Stimulated activated CD8-positive, alpha-beta memory T cell treated with anti-CD3 and anti-CD28 coated beads, Interleukin-12 subunit alpha, Interleukin-12 subunit beta, amount 100 ng/mL, for 24 hours (primary cell): ENCODE measurements around the gene ABTB2.
"Not testable (repeated sequence)": the region's sequence is repeated elsewhere in the genome, so short reads cannot be mapped to it uniquely, and the experiment has no call there.

Source experiments
- DNase-seq: peaks from one replicate; pipeline ENCODE4 v3.0.0-alpha.2; 2020; ENCODE audit errors: extremely low read depth

ABTB2 gene

DNA sequence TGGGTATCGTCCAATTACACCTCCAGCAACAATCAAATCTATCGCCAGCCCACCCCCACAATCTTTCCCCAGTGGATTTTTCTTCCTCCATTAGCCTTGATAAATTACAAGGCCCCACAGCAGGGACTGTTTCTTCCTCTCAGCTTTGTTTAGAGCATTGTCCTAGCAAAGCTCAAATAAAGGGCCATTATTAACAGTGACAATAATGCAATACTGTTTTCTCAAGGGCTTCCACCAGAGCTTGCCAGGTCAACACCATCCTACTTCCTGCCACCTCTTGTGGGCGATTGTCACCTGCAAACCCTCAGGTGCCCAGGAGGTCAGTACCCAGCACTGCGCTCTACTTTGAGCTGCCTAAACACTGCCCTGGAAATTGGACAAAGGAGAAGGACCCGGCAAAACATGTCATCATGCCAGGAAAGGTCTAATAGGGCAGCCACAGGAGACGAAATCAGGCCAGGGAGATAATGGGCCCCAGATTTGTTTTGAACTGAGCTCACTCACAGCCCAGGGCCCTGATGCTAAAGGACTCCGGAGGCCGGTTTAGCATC lies 95.2 kb downstream of the ABTB2 start:
- DNase-seq, result no peak

DNA sequence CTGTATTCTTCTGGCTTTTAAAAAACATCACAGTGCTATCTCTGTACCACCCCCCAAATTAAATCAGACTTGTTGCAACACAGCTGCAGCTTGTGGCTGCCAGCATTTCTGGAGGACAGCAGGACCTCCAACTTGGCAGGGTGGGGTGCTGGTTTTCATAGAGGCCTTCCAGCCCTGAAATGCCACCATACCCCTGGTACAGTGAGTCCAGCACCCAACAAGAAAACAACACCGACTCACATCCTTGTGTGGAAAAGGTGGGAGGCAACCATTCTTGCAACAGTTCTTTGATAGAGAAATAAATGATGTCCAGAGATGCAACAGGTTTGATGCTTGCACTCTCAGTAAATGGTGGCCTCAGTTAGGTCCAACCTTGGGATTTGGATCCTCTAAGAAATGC lies 96.0 kb downstream of the ABTB2 start:
- no peak for DNase-seq

DNA sequence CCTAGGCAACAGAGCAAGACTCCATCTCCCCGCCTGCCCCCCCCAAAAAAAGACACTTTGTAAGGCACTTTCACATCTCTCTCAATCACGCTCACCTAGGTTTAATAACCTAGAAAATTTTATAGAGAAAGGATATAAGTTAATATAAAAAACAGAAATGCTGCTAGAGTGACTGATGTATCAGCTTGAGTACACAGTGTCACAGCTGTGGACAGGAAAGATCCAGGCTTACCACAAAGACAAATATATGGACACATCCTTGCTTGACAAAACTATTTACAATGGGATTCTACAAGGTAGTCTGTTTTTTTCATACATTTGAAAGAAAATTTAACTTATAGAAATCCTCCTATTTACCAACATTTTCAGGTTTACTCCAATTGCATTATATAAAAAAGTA lies 96.7 kb downstream of the ABTB2 start:
- no peak for DNase-seq

DNA sequence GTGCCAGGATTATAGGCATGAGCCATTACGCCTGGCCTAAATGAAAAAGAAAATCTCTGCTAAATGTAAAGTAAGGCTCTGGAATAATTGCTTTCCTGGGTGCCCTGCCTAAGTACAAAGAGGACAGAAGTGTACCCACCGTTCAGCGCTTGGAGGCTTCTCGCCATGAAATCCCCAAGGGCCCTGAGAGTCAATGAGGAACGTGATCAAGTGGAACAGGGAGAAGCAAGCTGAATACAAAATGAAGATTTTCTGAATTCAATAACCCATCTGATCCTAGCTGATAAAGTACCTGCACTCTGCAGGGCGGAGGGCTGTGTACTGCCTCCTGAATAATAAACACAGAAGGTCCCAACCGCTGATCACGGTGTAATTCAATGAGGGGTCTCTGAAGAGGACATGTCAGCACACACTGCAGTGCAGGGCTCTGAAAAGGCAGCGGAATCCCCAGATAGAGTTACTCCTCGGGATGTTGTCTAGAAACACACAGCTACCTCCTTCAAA lies 97.7 kb downstream of the ABTB2 start:
- DNase-seq, result no peak

DNA sequence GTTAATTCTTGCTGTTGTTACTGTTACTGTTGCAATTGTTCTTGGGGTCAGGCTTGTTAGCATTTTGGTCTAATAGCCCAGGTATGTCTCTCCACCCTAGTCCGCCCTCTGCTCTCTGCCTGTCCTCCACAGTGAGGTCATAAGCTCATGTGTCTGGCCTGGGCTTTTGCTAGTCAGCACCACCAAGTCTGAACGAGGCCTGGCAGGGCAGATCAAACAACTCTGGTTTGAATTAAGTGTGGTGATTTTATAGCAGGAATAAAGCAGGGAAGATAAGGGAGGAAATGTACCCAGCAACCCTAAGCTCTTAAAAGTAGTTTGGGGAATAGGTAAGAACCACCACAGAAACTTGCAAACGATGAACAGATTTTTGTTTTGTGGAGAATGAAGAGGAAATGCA lies 98.7 kb downstream of the ABTB2 start:
- no peak for DNase-seq

DNA sequence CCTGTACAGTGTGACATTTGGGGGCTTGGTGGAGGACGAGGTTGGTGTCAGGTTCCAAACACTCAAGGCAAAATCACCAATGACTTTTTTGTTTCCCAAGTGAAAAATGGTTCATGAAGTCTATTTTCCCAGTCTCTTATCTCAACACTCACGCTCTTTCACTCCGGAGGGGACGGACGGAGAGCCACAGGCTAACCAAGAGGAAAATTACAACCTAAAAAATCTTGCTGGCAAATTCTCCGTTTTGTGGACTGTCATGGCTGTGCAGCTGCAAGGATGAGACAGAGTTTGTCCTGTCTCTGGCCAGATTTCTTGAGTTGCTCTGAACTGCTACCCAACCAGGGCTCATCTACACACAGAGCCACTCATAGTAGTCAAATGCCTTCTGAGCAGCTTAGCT lies 101.2 kb downstream of the ABTB2 start:
- no peak for DNase-seq

DNA sequence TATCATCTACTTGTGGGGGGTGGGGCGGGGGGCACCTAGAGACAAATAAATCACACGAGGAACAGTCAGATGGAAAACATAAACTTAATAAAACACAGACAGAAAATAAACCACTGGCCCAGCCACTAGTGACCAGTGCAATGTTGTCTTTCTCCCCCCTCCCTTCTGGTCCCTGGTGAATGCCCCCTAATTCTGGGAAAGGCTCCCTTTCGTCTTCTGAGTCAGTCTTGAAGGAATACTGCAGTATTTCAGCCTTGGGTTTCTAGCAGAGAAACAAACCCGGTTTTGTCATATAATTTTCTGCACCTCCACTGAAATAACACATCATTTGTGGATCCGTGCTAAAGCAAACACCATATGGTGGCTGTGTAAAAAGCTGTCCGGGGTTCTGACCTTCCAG lies 101.7 kb downstream of the ABTB2 start:
- DNase-seq, result no peak

DNA sequence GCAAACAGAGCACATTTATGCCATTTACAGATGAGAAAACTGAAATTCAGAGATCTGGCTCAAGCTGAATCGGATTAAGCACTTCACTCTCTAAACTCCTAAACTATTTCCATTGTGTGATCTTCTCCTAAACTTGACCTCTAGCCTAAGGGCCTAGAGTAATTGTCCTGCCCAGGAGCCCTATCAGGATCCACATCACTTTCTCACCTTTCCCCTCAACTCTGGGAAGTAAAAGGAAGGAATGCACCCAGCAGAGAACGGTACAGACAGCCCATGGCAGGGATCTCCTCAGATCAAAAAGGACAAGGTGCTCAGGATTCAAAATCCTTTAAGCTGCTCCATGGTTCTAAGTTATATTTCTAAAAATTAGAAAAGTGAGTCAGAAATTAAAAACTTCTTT lies 102.7 kb downstream of the ABTB2 start:
- DNase-seq, result no peak

DNA sequence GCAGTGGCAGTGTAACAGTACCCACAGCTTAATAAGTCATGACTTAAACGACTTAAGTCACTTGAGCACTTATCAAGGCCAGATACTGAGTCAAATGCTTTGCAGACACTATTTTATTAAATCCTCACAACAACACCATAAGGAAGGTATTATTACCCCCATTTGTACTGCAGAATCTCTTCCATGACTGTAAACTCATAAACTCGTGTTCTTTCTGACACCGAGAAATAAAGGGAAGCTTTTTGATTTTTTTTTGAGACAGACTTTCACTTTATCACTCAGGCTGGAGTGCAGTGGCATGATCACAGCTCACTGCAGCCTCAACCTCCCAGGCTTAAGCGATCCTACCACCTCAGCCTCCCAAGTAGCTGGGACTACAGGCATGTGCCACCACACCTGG lies 103.8 kb downstream of the ABTB2 start:
- no peak for DNase-seq

DNA sequence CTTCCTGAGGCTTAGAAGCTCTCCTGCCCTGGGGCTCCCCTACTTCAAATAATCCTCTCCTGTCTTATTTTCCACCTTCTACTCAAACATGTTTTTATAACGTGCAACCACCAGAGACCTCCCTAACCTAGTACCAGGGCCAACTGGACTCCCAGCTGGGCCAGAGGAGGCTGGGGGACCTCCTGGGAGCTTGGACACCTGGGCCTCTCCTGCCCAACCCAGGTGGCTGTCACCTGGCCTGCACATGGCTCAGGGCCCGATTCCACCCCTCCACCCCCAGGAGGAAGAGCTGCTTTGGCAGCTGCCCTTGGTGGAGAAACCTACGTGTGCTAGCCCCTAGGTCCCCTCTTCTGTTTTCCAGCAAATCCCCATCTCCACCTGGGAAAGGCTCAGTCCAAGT lies 105.2 kb downstream of the ABTB2 start:
- DNase-seq, result no peak

DNA sequence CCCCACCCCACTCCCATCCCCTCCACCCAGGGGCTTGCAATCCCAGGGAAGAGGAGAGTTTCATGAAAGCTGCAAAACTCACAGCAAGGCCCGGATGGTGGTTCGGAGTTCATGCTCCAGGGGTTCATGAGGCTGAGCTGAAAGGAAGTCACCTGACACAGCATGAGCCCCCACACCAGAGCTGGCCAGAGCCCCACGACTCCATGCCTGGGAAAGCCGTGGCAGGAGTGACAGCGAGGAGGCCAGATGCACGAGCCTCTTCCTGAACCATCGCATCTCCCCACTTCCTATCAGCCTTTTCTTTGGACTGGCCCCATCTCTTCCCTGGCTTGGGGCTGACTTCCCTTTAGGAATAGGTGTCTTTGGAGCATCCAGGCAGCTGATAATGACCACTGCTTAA lies 105.8 kb downstream of the ABTB2 start:
- DNase-seq, result no peak

DNA sequence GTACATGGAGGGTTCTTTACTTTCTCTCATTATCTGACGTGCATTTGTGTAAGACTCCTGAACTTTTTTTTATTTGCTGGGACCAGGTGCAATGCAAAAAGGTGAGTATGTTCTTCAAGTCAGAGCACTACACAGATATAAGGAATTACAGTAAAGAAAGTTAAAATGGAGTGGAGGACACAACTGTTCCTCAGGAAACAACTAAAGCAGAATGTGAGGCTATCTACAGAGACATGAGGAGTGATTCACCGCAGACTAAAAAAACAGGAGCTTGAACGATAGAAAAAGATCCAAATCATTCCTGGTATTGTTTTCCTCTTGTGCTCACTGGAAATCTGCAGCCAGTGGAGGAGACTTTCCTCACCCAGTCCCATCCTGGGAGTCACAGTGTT lies 106.2 kb downstream of the ABTB2 start:
- DNase-seq, result no peak

DNA sequence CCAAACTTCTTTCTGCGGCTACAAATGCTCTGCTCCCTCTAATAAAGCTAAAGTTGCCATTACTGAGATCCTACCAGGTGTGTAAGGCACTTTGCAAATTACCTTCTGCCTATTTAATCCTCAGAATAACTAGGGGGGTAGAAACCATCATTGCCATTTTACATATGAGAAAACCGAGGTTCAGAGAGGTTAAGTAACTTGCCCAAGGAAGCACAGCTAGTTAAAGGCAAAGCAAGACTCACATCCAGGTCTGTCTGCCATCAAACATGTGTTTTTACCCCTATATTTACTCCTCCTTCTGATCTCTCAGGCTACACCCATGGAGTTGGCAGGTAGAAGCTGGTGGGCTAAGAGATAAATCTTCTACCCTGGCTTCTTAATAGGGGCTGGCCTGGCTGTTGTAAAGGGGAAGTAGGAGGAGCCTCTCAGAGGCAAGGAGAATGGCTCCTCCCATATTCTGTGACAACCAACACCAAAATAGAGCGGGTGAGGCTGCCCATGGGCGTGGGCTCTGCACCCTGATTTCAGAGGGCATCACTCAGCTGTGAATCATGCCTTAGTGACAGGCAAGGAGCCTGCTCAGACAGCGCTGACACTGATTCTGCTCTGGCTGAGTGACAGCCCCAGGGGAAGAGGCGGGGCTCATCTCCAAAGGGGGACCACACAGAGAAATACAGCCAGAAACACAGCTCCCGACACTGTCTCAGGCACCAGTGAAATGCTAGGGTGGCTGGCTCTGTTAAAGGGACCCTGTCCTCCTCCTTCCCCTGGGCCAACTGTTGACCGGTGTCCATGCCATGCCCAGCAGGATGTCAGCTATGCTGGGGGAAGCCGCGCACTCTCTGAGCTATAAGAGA lies 106.8 kb downstream of the ABTB2 start:
- DNase-seq, result peak; percentile 47

DNA sequence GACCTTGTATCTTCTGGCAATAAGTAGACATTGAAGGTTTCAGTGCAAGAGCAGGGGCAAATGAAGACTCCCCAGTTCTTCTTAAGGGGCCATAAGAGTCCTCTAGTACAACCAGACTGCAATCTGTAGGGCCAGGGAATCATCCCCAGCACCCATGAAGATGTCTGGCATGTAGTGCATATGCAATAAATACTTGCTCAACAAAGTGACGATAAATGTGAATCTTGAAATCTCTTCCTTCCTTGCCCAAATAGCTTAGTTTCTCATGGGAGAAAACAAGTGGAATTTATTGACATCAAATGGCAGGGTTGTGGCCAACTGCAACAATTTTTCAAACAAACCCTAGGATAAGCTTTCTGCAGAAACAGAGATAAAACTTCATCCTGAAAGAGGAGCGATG lies 107.6 kb downstream of the ABTB2 start:
- no peak for DNase-seq

DNA sequence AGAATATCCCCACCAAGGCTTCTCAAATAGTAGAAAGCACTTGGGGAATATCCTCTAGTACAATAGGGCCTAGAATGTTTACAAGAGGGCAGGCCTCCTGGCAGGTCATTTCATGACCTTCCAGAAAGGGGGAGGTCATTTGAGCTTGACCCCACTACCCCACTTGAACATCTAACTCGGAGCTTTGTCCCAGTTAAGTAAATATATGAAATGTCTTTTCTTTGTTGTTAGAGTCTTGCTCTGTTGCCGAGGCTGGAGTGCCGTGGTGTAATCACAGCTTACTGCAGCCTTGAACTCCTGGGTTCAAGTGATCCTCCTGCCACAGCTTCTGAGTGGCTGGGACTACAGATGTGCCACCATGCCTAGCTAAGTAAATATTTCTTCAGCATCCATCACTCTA lies 108.4 kb downstream of the ABTB2 start:
- DNase-seq, result no peak

DNA sequence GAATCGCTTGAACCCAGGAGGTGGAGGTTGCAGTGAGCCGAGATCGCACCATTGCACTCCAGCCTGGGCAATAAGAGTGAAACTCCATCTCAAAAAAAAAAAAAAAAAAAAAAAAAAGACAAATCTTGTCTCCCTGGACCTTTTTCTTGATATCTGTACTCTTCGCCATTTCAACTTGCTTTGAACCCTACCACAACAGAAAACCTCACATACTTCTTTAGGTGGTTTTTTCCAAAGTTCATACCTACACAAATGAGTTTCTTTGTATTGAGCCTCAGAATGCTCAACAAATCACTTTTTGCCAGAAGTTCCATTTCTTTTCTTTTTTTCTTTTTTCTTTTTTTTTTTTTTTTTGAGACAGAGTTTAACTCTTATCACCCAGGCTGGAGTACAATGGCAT lies 111.3 kb downstream of the ABTB2 start:
- DNase-seq, result not testable (repeated sequence)

DNA sequence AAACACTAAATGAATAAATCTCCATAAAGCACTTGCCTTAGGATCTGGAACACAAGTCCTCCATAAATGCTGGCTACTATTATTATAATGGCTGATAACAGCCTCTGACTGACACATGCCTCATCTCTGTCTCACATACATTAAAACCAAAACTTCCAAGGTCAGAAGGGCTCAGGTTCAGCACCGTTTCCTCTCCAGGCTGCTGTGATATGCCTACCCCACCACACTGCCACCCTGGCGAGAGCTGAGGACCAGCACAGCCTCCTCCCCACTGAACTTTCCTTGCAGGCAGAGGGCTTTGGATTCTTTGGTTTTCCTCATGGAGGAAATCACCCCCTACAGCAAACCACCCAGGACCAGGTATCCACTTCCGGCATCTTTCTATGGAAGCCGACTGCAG lies 112.8 kb downstream of the ABTB2 start:
- DNase-seq, result no peak

DNA sequence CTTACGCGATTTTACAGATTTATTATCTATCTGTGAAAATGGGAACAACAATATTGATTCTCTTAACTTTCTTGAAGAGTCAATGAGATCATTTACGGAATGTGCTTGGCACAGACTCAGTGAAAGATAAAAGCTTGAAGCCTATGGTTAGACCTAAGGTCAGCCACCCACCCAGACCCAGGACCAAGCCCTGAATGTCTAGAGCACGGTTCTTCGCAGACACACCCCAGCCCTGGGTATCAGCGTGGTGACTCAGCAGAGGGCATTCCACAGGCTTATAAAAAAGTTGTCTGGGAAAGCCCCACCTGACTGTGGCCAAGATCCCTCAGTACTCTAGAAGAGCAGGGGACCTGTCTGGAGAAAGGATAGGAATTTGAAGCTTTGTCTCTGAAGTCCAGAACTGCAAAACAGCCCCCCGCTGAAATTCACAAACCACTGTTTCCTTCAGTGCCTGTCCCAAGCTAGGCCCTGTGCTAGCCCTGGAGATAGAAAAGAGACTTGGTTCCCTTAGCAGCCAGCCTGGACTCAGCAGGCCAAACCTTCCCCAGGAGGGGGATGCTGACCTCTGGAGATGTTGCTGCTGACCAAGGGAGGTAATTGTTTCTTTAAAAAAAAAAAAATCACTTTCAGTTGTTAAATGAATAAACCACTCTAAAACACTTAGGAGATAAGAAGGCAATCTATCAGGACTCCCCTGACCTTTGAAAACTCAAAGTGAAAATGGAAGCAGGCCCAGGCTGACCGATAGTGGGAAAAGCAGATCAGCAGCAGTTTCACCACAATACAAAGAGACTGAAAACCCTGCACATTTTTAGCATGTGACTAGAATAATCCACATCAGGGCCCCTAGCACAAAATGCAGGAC lies 114.0 kb downstream of the ABTB2 start:
- no peak for DNase-seq

DNA sequence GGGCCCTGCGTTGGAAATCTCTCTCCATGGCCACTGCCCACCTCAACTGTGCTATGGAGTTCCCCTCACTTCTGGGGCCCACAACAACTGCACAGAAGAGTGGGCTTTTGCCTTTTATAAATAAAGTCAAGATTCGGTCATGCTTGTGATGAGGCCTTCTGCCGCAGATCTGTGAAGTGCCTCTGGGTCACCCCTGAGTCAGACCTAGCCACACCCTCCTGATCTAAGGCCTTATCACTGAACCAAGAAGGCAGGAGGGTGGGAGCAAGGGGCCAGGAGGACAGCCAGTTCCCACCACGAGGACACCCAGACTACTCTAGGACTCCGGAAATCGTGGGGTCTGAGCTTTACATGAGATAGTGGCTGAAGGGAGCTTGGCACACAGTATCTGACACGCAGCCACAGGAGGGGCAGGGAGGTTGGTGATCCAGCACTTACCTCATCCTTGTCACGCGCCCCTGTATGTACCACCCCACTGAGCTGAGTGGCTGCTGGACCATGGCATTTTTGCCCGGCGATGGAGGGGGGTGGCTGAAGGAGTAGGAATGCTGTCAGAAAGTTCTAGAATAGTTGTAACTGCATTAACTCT lies 115.7 kb downstream of the ABTB2 start:
- no peak for DNase-seq

DNA sequence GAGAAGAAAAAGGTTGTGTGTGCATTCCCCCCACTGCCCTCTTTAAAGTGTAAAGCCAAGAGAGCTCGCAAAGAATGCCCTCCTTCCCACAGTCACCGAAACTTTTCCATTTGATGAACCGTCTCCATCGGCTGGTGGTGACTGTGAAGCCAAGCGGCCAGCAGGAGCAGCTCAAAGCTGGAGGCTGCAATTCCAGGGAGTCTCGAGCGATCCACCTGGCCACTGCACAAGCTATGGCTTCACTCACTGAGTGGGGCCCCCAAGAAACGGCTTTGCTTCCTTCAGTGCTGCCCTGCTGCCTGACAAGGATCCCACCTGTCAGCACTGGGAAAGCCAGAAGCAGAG lies 117.7 kb downstream of the ABTB2 start:
- DNase-seq, result no peak

DNA sequence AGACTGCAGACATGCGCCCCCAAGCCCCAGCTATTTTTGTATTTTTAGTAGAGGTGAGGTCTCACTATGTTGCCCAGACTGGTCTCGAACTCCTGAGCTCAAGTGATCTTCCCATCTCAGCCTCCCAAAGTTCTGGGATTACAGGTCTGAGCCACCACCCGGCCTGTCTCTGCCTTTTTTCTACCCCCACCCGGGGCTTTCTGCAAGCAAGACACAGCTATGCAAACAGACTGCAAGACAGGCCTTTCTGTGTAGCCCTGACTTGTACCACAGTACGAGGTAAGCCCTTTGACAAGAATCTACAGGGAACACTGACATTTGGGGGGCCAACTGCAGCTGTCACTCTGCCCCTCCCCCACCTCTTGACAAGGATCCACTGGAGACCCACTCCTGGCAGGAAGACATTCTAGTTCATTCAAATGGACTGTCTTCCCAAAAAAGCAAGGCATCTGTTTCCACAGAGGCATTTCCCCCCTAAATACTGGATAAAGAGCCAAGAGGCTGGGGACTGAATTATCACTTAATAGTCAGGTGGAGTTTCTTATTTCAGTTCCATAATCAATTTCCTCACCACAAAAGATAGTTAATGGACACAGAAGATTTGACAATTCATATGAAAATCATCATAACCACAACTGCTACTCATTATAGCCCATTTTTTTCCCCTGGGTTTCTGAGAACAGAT lies 118.2 kb downstream of the ABTB2 start:
- DNase-seq, result no peak

DNA sequence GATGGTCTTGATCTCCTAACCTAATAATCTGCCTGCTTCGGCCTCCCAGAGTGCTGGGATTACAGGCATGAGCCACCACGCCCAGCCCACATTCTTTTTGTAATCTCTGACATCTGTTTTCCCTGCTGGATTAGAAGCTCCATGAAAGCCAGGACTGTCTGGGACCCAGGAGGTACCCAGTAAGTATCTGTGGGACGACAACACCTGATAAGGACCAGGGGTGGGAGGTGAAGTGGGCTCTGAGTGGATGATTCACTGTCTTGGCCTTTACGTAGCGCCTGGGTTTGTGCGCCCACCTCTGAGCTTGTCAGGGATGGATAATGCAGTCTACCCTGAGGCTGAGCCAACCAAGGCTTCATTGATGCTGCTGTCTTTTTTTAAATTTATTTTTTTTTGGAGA lies 118.8 kb downstream of the ABTB2 start:
- no peak for DNase-seq
